ENCODE data around the gene CISD3. TPM values are rescaled to one million over a fixed set of nuclear protein-coding genes. Genes with fewer than 3 reads are reported as not detected.
A peak's percentile ranks its signal among the peaks of the same experiment; 100 is the strongest.

Gene CISD3
- total and polyA plus RNA-seq, 10 donors = 4.9 to 27.5 (median 14.7) TPM

GRCh38 chr17:38709104-38709820, 20.9 kb upstream of the CISD3 start:
- no peak for DNase-seq
- intact Hi-C loops (cut with DNase I; ENCODE audit: low total_unique reads) = no loop called here
- Histone ChIP-seq H3K9me3 (no peaks in the 10 kb centered on the region), H3K4me3 (no peak overlapping the region), H3K36me3 (peaks cover 5 to 72% (median 60%) of the 10 kb centered on the region in 6 donors), H3K27ac (no peak overlapping the region), H3K4me1 (peaks cover 11 to 76% (median 32%) of the 10 kb centered on the region in 6 donors), H3K27me3 (replicated peaks in 1 of 7) (peaks cover 0 to 8% (median 0%) of the 10 kb centered on the region in 7 donors)
- 88 to 94% (median 93%) methylated on average over 13 to 18 of the region's 18 CpGs for WGBS, 5 donors
- TF ChIP-seq POLR2AphosphoS5 (IDR thresholded peaks at IDR 0.05) (peak in 2 of 3 donors; percentile 33 to 37), POLR2A (IDR thresholded peaks at IDR 0.05) (no peak), CTCF (IDR thresholded peaks at IDR 0.05 in 8 of 11, conservative IDR thresholded peaks at IDR 0.05 in 3 of 11) (no peak)

DNA sequence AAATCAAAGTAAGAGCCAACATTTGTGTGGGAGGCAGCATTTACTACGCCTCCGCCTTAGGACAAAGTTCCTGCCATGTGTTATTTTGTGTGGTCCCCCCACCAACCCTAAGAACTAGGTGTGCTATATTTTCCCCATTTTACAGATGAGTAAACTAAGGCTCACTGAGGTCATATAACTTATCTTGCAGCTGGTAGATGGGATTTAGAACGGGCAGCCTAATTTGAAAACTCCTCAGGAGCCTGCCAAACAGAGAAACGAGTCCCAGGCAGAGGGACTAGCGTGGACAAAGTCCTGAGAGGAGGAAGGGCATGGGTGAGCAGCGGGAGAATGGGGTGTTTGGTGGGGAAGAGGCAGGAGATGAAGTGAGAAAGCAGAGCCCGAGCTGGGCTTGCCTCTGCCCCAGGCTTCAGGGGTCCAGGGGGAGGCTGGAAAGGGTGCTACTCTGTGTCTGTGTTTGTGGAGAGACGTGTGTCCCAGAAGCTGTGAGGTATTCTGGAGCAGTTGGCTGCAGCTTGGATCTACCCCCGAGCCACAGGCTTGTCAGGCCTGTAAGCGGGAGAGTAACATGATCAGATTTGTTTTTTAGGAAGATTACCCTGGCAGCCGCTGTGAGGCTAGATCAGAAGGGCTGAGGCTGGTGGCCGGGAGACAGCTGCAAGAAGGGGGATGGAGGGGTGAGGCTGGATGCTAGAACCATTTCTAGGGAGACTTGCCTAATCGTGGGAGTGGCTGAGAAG, 20.1 kb upstream of the CISD3 start:
- Histone ChIP-seq H3K4me1 (peaks cover 11 to 71% (median 30%) of the 10 kb centered on the region in 6 donors), H3K36me3 (peaks cover 5 to 80% (median 68%) of the 10 kb centered on the region in 6 donors), H3K27me3 (replicated peaks in 1 of 7) (peaks cover 0 to 8% (median 0%) of the 10 kb centered on the region in 7 donors), H3K4me3 (no peak overlapping the region), H3K9me3 (no peaks in the 10 kb centered on the region), H3K27ac (no peak overlapping the region)
- DNase-seq = no peak
- intact Hi-C loops (cut with DNase I; ENCODE audit: low total_unique reads) = no loop called here
- no peak for TF ChIP-seq POLR2A (IDR thresholded peaks at IDR 0.05)
- TF ChIP-seq POLR2AphosphoS5 (IDR thresholded peaks at IDR 0.05) = no peak
- TF ChIP-seq CTCF (IDR thresholded peaks at IDR 0.05 in 8 of 11, conservative IDR thresholded peaks at IDR 0.05 in 3 of 11) = no peak
- 86 to 92% (median 90%) methylated on average over 13 of the region's 13 CpGs for whole genome bisulfite sequencing, 5 donors

- TF ChIP-seq POLR2A (IDR thresholded peaks at IDR 0.05) (no peak), CTCF (IDR thresholded peaks at IDR 0.05 in 8 of 11, conservative IDR thresholded peaks at IDR 0.05 in 3 of 11) (no peak), POLR2AphosphoS5 (IDR thresholded peaks at IDR 0.05) (no peak)
- 89 to 96% (median 93%) methylated on average over 3 of the region's 3 CpGs for WGBS, 5 donors
- DNase-seq = no peak
- intact Hi-C loops (cut with DNase I; ENCODE audit: low total_unique reads) = no loop called here
- Histone ChIP-seq H3K9me3 (no peaks in the 10 kb centered on the region), H3K36me3 (peaks cover 5 to 86% (median 73%) of the 10 kb centered on the region in 6 donors), H3K27me3 (replicated peaks in 1 of 7) (peaks cover 0 to 7% (median 0%) of the 10 kb centered on the region in 7 donors), H3K4me1 (peaks cover 11 to 73% (median 30%) of the 10 kb centered on the region in 6 donors), H3K4me3 (no peak overlapping the region), H3K27ac (no peak overlapping the region)
These were observed 19.6 kb upstream of the CISD3 start for GRCh38 chr17:38710604-38710962.

DNA sequence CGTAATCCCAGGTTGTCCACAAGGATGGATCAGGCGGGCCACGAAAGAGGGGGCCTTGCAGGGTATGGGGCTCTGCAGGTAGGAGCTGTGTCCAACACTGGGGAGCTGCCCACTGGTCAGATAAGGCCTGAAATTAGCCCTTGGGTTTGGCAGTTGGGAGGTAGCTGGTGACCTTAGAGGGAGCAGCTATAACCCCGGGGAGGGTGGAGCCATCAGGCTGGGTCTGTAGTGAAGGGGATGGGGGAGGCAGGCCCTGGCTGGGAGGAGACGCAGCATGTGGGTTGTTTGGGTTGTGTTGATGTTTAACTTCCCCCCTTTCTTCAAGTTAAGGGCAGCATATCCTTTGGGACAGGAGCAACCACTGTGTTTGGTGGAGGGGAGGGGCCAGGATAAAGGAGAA, 19.2 kb upstream of the CISD3 start:
- Histone ChIP-seq H3K4me1 (peaks cover 11 to 73% (median 28%) of the 10 kb centered on the region in 6 donors), H3K27me3 (replicated peaks in 1 of 7) (peaks cover 0 to 3% (median 0%) of the 10 kb centered on the region in 7 donors), H3K4me3 (no peak overlapping the region), H3K27ac (no peak overlapping the region), H3K36me3 (peaks cover 5 to 90% (median 77%) of the 10 kb centered on the region in 6 donors), H3K9me3 (no peaks in the 10 kb centered on the region)
- WGBS, 5 donors = 78 to 88% (median 84%) methylated on average over 5 of the region's 5 CpGs
- no peak for DNase-seq
- intact Hi-C loops (cut with DNase I; ENCODE audit: low total_unique reads) = no loop called here
- TF ChIP-seq POLR2A (IDR thresholded peaks at IDR 0.05) (no peak), POLR2AphosphoS5 (IDR thresholded peaks at IDR 0.05) (no peak), CTCF (IDR thresholded peaks at IDR 0.05 in 8 of 11, conservative IDR thresholded peaks at IDR 0.05 in 3 of 11) (no peak)

Measured in spleen (tissue), 11 donors.